Stimulated activated CD4-positive, alpha-beta T cell treated with anti-CD3 and anti-CD28 coated beads, Interleukin-4, amount 100 ng/mL, for 1 hour (primary cell): ENCODE measurements around the gene NOA1.
"Not testable (repeated sequence)": the region's sequence is repeated elsewhere in the genome, so short reads cannot be mapped to it uniquely, and the experiment has no call there.

Experiments used
- DNase-seq: peaks from one replicate; pipeline ENCODE4 v3.0.0-alpha.2; 2020

Gene NOA1

DNA sequence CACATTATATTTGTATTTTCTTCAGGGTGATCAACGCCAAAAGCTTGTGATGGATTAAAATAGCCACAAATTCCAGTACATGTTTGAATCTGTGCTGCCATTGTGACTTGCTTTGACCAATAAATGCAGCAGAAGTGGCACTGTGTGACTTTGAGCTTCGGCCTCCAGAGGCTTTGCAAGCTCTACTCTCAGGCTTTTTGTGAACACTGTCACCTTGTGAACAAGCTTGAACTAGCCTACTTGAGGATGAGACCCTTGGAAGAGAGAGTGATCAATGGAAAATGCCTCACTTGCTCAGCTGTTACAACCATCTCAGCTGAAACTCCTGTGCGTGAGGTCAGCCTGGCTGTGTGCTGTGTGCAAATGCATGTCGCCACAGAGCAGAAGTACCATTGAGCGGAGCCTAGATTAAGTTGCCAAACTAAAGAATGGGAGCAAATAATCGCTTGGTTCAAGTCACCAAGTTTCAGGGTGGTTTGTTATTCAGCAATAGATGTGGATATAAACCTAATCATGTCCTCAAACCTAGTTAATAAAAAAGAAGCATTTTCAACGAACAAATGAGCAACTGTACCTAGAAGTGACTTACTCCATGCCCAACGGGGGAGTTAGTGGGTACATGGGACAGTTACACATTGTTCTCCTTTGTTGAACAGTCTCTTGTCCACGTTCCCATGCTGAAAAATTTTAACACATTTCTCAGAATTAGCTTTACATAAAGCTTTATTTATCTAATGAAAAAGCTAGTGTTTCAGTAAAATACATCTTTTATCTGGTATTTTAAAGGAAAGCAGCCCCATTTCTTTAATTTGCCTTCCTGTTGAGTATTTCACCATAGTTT is 23.5 kb downstream of the NOA1 start:
- DNase-seq = no peak

GRCh38 chr4:56941403-56941802 is 36.0 kb downstream of the NOA1 start:
- no peak for DNase-seq

- no peak for DNase-seq
Measured at GRCh38 chr4:56940971-56941370, 36.4 kb downstream of the NOA1 start.

DNA sequence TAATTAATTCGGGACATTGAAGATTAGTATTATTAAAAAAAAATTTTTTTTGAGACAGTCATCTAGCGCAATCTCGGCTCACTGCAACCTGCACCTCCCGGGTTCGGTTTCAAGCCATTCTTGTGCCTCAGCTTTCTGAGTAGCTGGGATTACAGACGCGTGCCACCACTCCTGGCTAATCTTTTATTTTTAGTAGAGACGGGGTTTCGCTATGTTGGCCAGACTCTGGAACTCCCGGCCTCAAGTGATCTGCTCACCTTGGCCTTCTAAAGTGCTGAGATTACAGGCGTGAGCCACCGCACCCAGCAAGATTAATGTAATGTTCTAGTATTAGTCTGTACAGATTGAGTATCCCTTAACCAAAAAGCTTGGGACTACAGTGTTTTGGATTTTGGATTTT is 37.0 kb downstream of the NOA1 start:
- DNase-seq = no peak

DNA sequence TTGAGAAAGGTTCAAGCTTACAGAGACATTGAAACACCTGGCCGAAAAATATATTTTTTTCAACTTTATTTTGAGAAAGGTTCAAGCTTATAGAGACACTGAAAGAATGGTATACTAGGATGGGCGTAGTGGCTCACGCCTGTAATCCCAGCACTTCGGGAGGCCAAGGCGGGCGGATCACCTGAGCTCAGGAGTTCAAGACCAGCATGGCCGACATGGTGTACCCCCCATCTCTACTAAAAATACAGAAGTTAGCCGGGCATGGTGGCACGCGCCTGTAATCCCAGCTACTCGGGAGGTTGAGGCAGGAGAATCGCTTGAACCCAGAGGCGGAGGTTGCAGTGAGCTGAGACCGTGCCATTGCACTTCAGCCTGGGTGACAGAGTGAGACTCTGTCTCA is 37.6 kb downstream of the NOA1 start:
- not testable (repeated sequence) for DNase-seq

- DNase-seq = no peak
Measured at GRCh38 chr4:56937262-56937661, 40.1 kb downstream of the NOA1 start.

GRCh38 chr4:56931924-56932323 is 45.5 kb downstream of the NOA1 start:
- DNase-seq = no peak

- DNase-seq = no peak
Measured at GRCh38 chr4:56930638-56931037, 46.8 kb downstream of the NOA1 start.

DNA sequence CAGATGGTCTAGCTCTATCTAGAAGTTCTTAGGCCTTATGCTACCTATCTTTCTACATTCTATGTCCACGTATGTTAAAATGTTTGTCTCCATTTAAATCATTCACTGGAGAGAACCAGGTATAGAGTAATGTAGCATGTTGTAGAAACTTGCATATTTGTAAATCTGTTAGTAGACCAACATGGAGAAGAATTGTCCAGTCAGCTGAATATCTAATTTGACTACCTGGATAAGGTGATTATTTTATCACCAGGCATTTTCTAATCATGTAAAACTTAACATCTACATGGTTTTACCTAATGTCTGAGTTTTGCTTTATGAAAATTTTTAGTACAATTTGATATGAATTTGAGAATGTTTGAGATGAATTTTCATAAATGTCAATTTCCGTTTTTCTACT is 50.2 kb downstream of the NOA1 start:
- DNase-seq = no peak

DNA sequence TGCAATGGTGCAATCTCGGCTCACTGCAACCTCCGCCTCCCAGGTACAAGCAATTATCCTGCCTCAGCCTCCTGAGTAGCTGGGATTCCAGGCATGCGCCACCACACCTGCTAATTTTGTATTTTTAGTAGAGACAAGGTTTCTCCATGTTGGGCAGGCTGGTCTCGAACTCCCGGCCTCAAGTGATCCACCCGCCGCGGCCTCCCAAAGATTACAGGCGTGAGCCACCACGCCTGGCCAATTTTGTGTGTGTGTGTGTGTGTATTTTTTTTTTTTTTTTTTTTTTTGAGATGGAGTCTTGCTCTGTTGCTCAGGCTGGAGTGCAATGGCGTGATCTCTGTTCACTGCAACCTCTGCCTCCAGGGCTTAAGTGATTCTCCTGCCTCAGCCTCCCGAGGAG is 62.4 kb downstream of the NOA1 start:
- DNase-seq = not testable (repeated sequence)

- no peak for DNase-seq
Measured at GRCh38 chr4:56914336-56914735, 63.1 kb downstream of the NOA1 start.
